Measurements from ENCODE around the gene P2RX7. TPM values are rescaled to one million over a fixed set of nuclear protein-coding genes. Genes with fewer than 3 reads are reported as not detected.

P2RX7 gene
- polyA plus RNA-seq (2013, experiment 1 of 2; ENCODE audit: insufficient read length): 0.22 TPM
- polyA plus RNA-seq (2013, experiment 2 of 2; ENCODE audit: insufficient read length): 0.19 TPM

DNA sequence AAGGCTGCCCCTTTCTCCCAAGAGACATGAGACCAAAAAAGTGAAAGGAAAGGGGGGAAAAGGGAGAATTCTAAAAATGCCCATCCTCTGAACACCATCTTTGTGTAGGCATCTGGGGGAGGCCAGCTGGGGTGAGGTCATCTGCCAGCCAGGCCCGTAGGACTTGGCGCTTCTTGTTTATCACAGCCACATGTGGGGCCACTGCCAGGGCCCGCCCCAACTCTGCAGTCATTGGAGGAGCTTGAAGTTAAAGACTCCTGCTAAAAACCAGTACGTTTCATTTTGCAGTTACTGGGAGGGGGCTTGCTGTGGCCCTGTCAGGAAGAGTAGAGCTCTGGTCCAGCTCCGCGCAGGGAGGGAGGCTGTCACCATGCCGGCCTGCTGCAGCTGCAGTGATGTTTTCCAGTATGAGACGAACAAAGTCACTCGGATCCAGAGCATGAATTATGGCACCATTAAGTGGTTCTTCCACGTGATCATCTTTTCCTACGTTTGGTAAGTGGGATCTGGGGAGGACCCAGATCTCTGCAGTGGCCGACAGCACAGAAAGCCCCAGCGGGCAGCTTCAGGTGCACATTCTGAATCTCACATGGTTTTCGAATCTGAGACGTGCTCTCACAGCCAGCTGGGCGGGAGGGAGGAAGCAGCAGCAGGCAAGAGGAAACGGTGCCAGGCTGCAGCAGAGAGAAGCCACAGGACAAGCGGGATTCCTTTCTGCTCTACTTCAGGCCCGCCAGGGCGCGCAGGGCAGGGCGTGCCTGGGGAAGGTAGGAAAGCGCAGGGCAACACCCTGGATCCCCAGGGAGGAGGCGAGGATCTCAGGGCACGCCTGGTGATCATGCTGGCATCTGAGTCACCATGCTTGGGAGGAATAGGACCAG, at the start of gene P2RX7:
P2RX7 (plus strand) TSS at position 276 of the 881 bp plus-strand sequence; CDS start at position 371, 95 bp downstream.
- peak; percentile 35 for DNase-seq

- DNase-seq: no peak
Observed at GRCh38 chr12:121084229-121084628, 48.4 kb upstream of the P2RX7 start.

GRCh38 chr12:121085069-121085468, 47.6 kb upstream of the P2RX7 start:
- no peak for DNase-seq

DNA sequence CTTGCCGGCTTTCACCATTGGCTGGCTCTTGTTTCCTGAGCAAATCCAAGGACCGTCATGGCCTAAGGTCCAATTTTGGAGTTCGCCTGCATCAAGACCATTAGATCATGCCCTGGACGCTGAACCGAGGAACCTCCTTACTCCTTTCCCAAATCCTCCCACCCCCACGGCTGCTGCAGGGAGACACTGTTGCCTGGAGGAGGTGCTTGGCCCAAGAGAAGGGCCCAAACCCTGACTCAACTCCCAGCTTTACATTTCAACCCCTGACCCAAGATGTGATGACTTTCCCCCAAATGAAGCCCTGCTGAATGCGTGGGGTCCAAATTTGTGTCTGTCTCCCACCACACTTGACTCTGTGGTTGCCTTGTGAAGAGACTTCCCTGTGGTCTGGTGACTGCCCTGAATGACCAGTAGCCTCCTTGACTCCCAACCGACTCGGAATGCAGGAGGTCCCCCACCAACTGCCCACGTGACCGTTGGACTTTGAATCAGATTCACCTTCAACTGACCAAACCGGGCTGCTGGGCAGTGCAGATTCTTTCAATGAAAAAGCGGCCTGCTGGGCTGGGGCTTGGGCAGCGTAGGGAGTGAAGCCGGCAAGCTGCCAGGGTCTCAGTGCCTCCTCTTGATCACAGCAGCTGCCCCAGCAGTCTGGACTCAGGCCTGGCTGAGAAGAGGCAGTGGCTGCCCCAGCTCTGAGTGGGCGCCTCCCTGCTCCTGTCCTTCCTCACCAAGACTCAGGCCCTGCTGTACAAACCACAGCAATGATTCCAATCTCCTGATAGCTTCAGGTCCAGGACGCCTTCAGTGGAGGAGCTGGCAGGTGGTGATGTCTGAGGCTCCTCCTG, 46.9 kb upstream of the P2RX7 start:
- no peak for DNase-seq

GRCh38 chr12:121086781-121087295, 45.8 kb upstream of the P2RX7 start:
- no peak for DNase-seq

DNA sequence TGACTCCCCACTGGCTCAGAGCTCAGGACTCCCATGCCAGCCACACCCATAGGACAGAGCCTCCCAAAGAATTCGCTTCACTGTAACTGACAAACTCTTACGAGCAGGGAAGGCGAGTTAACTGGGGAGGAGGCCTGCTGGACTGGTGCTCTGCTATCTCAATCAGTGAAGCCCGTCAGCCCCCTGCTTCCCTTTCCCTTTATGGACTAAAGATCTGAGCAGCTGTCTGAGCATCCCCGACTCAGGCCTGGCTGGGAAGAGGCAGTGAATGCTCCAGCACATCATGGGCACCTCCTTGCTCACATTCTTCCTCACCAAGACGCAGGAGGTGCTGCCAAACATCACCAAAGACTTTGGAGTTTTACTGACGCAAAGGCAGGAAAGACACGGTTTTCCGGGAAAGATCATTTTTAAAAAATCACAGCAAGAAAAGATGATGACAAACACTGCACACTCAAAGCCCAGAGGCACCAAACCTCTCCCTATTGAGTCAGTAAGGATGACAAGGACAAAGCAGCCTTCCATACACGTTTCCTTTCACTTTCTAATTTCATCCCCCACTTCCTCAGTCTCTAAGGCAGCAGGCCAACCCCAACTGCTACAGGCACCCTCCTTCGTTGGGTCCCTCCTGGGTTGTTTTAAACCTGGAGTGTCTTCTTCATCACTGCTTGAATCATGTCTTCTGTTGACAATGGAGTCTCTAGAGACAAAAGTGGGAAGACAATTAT, 45.0 kb upstream of the P2RX7 start:
- no peak for DNase-seq

GRCh38 chr12:121088195-121088585, 44.5 kb upstream of the P2RX7 start:
- DNase-seq: no peak

DNA sequence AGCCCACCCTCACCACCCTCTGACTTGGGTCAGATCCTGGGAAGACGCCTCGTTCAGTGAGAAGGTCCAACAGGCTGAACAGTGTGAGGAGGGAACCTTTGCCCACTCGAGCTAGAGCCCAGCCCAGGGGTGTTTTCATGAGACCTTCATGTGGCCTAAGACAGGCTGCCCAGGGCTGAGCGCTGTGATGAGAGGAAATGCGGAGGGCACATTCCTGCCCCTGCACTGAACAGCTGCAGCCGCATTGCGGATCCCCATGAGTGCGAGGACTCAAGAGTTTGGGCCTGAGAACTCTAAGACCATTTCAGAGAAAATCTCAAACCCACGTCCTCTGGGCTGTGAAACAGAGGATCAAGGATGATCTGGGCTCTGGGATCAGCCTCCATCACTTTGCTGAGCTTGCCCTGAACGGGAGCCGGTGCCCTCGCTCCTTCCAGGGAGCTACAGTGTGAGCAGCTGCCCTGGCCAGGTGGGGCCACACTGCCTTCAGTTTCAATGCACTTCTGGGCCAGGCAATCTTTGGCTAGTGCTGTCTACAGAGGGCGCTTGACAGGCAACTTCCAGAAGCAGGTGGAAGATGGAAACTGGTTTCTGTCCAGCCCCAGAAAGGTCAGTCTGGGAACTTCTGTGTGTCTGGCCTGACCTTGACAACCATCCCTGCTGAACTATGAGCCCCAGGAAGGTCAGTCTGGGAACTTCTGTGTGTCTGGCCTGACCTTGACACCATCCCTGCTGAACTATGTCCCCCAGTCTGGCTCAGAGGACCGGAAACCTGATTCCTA, 43.5 kb upstream of the P2RX7 start:
- no peak for DNase-seq

- no peak for DNase-seq
Observed at GRCh38 chr12:121089813-121090430, 42.8 kb upstream of the P2RX7 start.

- DNase-seq: no peak
Observed at GRCh38 chr12:121090586-121091514, 41.8 kb upstream of the P2RX7 start.

DNA sequence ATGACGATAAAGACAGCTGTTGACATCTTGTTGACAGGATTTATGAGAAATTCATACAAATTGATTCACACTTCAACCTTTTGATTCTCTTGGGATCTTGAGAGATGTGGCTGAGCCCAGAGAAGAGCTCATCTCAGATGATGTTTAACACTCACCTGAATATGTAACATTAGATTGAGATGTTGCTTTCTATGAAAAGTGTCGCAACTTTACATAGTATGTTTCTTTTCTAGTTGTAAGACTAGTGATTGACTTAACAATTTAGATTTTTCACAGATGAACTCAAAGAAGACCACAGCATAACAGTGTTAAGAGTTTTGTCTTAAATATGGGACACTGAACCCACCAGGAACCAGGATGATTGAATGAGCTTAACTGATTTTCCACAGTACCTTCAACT, 40.6 kb upstream of the P2RX7 start:
- no peak for DNase-seq

DNA sequence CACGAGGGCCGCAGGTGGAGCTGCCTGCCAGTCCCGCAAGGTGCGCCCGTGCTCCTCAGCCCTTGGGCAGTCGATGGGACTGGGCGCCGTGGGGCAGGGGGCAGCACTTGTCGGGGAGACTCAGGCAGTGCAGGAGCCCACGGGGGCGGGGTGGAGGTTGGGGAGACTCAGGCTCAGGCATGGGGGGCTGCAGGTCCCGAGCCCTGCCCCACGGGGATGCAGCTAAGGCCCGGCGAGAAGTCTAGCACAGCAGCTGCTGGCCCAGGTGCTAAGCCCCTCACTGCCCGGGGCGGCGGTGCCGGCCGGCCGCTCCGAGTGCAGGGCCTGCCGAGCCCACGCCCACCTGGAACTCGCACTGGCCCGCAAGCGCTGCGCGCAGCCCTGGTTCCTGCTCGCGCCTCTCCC, 39.2 kb upstream of the P2RX7 start:
- DNase-seq: no peak

DNA sequence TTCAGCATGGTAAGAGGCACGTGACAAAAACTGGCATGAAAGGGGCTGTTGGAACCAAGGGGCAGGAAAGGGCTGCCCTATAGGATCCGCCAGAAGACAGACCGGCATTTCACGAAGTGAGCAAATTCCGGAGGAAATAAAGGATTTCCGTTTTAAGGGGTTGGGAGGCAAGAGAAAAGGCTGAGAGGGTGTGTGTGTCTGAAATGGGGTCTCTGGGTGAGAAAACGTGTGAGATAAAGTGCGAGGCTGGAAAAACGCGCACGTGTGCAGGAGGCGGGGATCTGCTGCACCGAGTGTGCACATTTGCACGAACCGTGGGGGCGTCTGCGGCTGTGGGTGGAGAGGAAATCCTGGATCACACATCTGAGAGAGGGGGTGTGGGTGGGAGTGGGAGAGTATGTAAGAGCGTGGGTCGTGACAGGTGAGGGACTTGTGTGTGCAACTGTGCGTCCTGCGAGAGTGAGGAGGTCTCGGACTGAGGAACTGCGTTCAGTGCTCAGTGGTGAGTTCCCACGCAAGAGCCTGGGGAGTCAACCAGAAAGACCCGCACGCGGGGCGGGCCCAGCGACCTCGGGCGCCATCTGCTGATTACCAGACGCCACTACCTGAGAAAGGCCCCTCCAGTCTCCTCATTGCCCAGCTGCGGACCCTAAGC, 37.0 kb upstream of the P2RX7 start:
- DNase-seq: peak; percentile 50

- DNase-seq: no peak
Observed at GRCh38 chr12:121096199-121096798, 36.4 kb upstream of the P2RX7 start.

GRCh38 chr12:121099779-121100178, 32.9 kb upstream of the P2RX7 start:
- no peak for DNase-seq

GRCh38 chr12:121102307-121102706, 30.4 kb upstream of the P2RX7 start:
- DNase-seq: no peak

- DNase-seq: no peak
Observed at GRCh38 chr12:121107681-121108080, 25.0 kb upstream of the P2RX7 start.

GRCh38 chr12:121108492-121108891, 24.2 kb upstream of the P2RX7 start:
- no peak for DNase-seq
